NCI-H1436 (cell line): Measurements from ENCODE around the gene TSPEAR.
"Not testable (repeated sequence)": the region's sequence is repeated elsewhere in the genome, so short reads cannot be mapped to it uniquely, and the experiment has no call there.

Source experiments
- DNase-seq: peaks from one replicate; lab custom pipeline; 2025; lab: John Stamatoyannopoulos, UW

The TSPEAR gene

GRCh38 chr21:44568667-44569556, 142.5 kb downstream of the TSPEAR start:
- DNase-seq, result no peak

GRCh38 chr21:44568261-44568660, 143.1 kb downstream of the TSPEAR start:
- no peak for DNase-seq

GRCh38 chr21:44567481-44568171, 143.7 kb downstream of the TSPEAR start:
- DNase-seq, result no peak

- DNase-seq, result no peak
Measured at GRCh38 chr21:44566403-44566802, 145.0 kb downstream of the TSPEAR start.

GRCh38 chr21:44564886-44565598, 146.3 kb downstream of the TSPEAR start:
- no peak for DNase-seq

- DNase-seq, result no peak
Measured at GRCh38 chr21:44564099-44564498, 147.3 kb downstream of the TSPEAR start.

GRCh38 chr21:44558695-44559094, 152.7 kb downstream of the TSPEAR start, which contains the start of gene KRTAP10-3:
Gene KRTAP10-3 (minus strand): TSS chr21:44558795. CDS start chr21:44558715, 80 bp downstream.
- DNase-seq, result no peak

GRCh38 chr21:44558329-44558675, 153.1 kb downstream of the TSPEAR start:
- DNase-seq, result not testable (repeated sequence)

- no peak for DNase-seq
Measured at GRCh38 chr21:44557491-44558328, 153.7 kb downstream of the TSPEAR start.

- peak; percentile 33 for DNase-seq
Measured at GRCh38 chr21:44556879-44557278, 154.5 kb downstream of the TSPEAR start.

GRCh38 chr21:44555200-44555875, 156.0 kb downstream of the TSPEAR start:
- DNase-seq, result no peak

- DNase-seq, result no peak
Measured at GRCh38 chr21:44552681-44553080, 158.7 kb downstream of the TSPEAR start.

GRCh38 chr21:44552136-44552535, 159.2 kb downstream of the TSPEAR start:
- no peak for DNase-seq

- DNase-seq, result no peak
Measured at GRCh38 chr21:44551340-44551961, 159.9 kb downstream of the TSPEAR start, which contains the start of gene KRTAP10-2. Gene KRTAP10-2 (minus strand): TSS chr21:44551505. CDS start chr21:44551458, 47 bp downstream.

- DNase-seq, result no peak
Measured at GRCh38 chr21:44550807-44551206, 160.6 kb downstream of the TSPEAR start.

- not testable (repeated sequence) for DNase-seq
Measured at GRCh38 chr21:44550285-44550684, 161.1 kb downstream of the TSPEAR start.

- no peak for DNase-seq
Measured at GRCh38 chr21:44549525-44550211, 161.7 kb downstream of the TSPEAR start.

- DNase-seq, result no peak
Measured at GRCh38 chr21:44548922-44549321, 162.4 kb downstream of the TSPEAR start.

GRCh38 chr21:44548381-44548780, 163.0 kb downstream of the TSPEAR start:
- DNase-seq, result no peak
